ENCODE data around the gene IMPA2. TPM values are rescaled to one million over a fixed set of nuclear protein-coding genes. Genes with fewer than 3 reads are reported as not detected.

The IMPA2 gene
- total and polyA plus RNA-seq, 10 of the 15 experiments (the other 5 are each of a cell fraction or from before 2014, with no cell fraction given) = 0.24 to 21.0 (median 11.4) TPM

- TF ChIP-seq ZNF687 (IDR thresholded peaks at IDR 0.05) (no peak), BRCA1 (IDR thresholded peaks at IDR 0.05; ENCODE audit: low read depth, low read length) (no peak), ZBTB33 (IDR thresholded peaks at IDR 0.05) (no peak), ETV6 (conservative IDR thresholded peaks at IDR 0.05 in 1 of 2, IDR thresholded peaks at IDR 0.05 in 1 of 2; ENCODE audit: borderline replicate concordance in 1 of 2, low read depth in 1 of 2) (no peak), NR2F1 (conservative IDR thresholded peaks at IDR 0.05) (no peak; the same call in 1 of the 2 replicates), SMARCA5 (IDR thresholded peaks at IDR 0.05) (no peak), ATF3 (IDR thresholded peaks at IDR 0.05; ENCODE audit: borderline replicate concordance, extremely low read depth, low read depth, low read length) (no peak), SPI1 (IDR thresholded peaks at IDR 0.05; ENCODE audit: borderline replicate concordance, insufficient read depth, low read depth, low read length) (no peak), NRF1 (conservative IDR thresholded peaks at IDR 0.05; ENCODE audit: low read depth, low read length) (no peak), JUNB (IDR thresholded peaks at IDR 0.05) (no peak), STAT3 (IDR thresholded peaks at IDR 0.05; ENCODE audit: low read depth, low read length) (no peak), GATAD2B (conservative IDR thresholded peaks at IDR 0.05; ENCODE audit: low read depth) (no peak), SKIL (IDR thresholded peaks at IDR 0.05; ENCODE audit: low read depth, poor library complexity, severe bottlenecking) (no peak), WRNIP1 (IDR thresholded peaks at IDR 0.05; ENCODE audit: borderline replicate concordance, low read depth, low read length) (no peak), HDAC2 (IDR thresholded peaks at IDR 0.05) (no peak), TAF1 (IDR thresholded peaks at IDR 0.05; ENCODE audit: borderline replicate concordance, low read depth, low read length) (no peak), NFYA (IDR thresholded peaks at IDR 0.05; ENCODE audit: borderline replicate concordance, low read depth, low read length) (no peak), BCL3 (IDR thresholded peaks at IDR 0.05; ENCODE audit: borderline replicate concordance, insufficient read depth, low read depth, low read length, poor library complexity, severe bottlenecking) (no peak), SREBF1 (IDR thresholded peaks at IDR 0.05; ENCODE audit: low read length) (no peak)
Observed at GRCh38 chr18:11980494-11981191, 664 bp upstream of the IMPA2 start (continued).

All from GM12878 (cell line).